Ishikawa (cell line): ENCODE measurements around the gene SERPINB3.
"Not testable (repeated sequence)": the region's sequence is repeated elsewhere in the genome, so short reads cannot be mapped to it uniquely, and the experiment has no call there.

ENCODE experiments used
- CEBPB ChIP-seq: IDR thresholded peaks from 2 replicates; pipeline ENCODE4 v1.6.1; 2012
- CREB1 ChIP-seq: IDR thresholded peaks from 2 replicates; pipeline ENCODE4 v1.6.1; 2012; ENCODE audit warnings: low read depth
- EGR1 ChIP-seq: IDR thresholded peaks from 2 replicates; pipeline ENCODE4 v1.6.1; 2012
- EP300 ChIP-seq: IDR thresholded peaks from 2 replicates; pipeline ENCODE4 v1.6.1; 2012; ENCODE audit warnings: borderline replicate concordance
- FOXM1 ChIP-seq: IDR thresholded peaks from 2 replicates; pipeline ENCODE4 v1.6.1; 2012; ENCODE audit warnings: low read depth, borderline replicate concordance
- MAX ChIP-seq: IDR thresholded peaks from 2 replicates; pipeline ENCODE4 v1.6.1; 2012
- NFIC ChIP-seq: IDR thresholded peaks from 2 replicates; pipeline ENCODE4 v1.6.1; 2012
- RAD21 ChIP-seq: IDR thresholded peaks from 2 replicates; pipeline ENCODE4 v1.6.1; 2012; ENCODE audit warnings: low read depth
- REST ChIP-seq: IDR thresholded peaks from 2 replicates; pipeline ENCODE4 v1.6.1; 2012; ENCODE audit warnings: low read depth, mild to moderate bottlenecking
- TAF1 ChIP-seq: IDR thresholded peaks from 2 replicates; pipeline ENCODE4 v1.6.1; 2012; ENCODE audit warnings: low read depth, mild to moderate bottlenecking
- TCF12 ChIP-seq: IDR thresholded peaks from 2 replicates; pipeline ENCODE4 v1.6.1; 2012; ENCODE audit warnings: low read depth
- TEAD4 ChIP-seq: IDR thresholded peaks from 2 replicates; pipeline ENCODE4 v1.6.1; 2012
- USF1 ChIP-seq: IDR thresholded peaks from 2 replicates; pipeline ENCODE4 v1.6.1; 2012
- YY1 ChIP-seq: IDR thresholded peaks from 2 replicates; pipeline ENCODE4 v1.6.1; 2012; ENCODE audit warnings: low read depth
- ZBTB7A ChIP-seq: IDR thresholded peaks from 2 replicates; pipeline ENCODE4 v1.6.1; 2012; ENCODE audit warnings: low read depth

SERPINB3 gene

GRCh38 chr18:63661750-63662149, at the start of gene SERPINB3:
SERPINB3 (minus strand) TSS chr18:63661893; CDS start chr18:63661216, 677 bp downstream.
- TF ChIP-seq NFIC, EP300, TCF12: not testable (repeated sequence)

- TF ChIP-seq TCF12 = no peak
- no peak for TF ChIP-seq YY1
- TF ChIP-seq USF1 = no peak
- no peak for TF ChIP-seq ZBTB7A
- TF ChIP-seq EGR1 = no peak
- no peak for TF ChIP-seq MAX
- TF ChIP-seq RAD21 = no peak
- no peak for TF ChIP-seq FOXM1
- no peak for TF ChIP-seq CREB1
- no peak for TF ChIP-seq NFIC
- TF ChIP-seq TEAD4 = no peak
- TF ChIP-seq EP300 = no peak
- TF ChIP-seq CEBPB = no peak
- no peak for TF ChIP-seq REST
These were observed 47.0 kb upstream of the SERPINB3 start for GRCh38 chr18:63708650-63709049.

- TF ChIP-seq EP300 (no peak), CEBPB (no peak), TCF12 (no peak), YY1 (no peak), EGR1 (no peak), TEAD4 (no peak), MAX (no peak), ZBTB7A (no peak), CREB1 (no peak), RAD21 (no peak), FOXM1 (no peak), REST (no peak), TAF1 (no peak), USF1 (no peak), NFIC (no peak)
These were observed 46.1 kb upstream of the SERPINB3 start for GRCh38 chr18:63707816-63708215.

GRCh38 chr18:63705401-63705800, 43.7 kb upstream of the SERPINB3 start:
- no peak for TF ChIP-seq YY1
- TF ChIP-seq TAF1 = no peak
- TF ChIP-seq RAD21 = no peak
- no peak for TF ChIP-seq TEAD4

GRCh38 chr18:63702660-63703059, 41.0 kb upstream of the SERPINB3 start, which contains the start of gene SERPINB11:
SERPINB11 (plus strand) TSS chr18:63702960; CDS start chr18:63710194, 7,234 bp downstream.
- TF ChIP-seq NFIC (no peak), CREB1 (no peak), CEBPB (no peak), RAD21 (no peak), USF1 (no peak), TEAD4 (no peak), YY1 (no peak)

- TF ChIP-seq EP300 (no peak), YY1 (no peak), REST (no peak), CEBPB (no peak), ZBTB7A (no peak), TCF12 (no peak), NFIC (no peak), TEAD4 (no peak), FOXM1 (no peak), MAX (no peak)
These were observed 40.3 kb upstream of the SERPINB3 start for GRCh38 chr18:63701952-63702351.
